ENCODE data around the gene RAN. TPM values are rescaled to one million over a fixed set of nuclear protein-coding genes. Genes with fewer than 3 reads are reported as not detected.
"Not testable (repeated sequence)": the region's sequence is repeated elsewhere in the genome, so short reads cannot be mapped to it uniquely, and the experiment has no call there.

RAN gene
- total and polyA plus RNA-seq, 2 experiments from 2014 or later, result 260 to 785 TPM

DNA sequence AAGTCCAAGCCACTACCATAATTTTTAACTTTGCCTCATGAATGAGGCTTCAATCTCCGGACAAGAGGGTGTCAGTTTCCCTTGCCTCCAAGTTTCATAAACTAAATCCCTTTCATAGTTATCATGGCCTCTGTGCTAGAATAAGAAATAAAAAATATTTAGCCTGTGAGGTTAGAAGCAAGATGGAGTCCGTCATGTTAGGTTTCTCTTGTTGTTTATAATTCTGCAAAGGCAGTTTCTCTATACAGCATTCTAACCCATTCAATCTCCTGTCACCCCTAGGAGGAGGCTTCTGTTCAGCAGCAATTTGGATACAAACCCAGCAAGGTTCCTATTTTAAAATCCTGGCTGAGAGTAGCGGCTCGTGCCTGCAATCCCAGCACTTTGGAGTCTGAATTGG, 15.8 kb upstream of the RAN start:
- Histone ChIP-seq H3K27me3 (no peaks in the 10 kb centered on the region), H3K4me1 (ENCODE audit: low read depth) (no peaks in the 10 kb centered on the region), H3K27ac (no peak overlapping the region), H3K36me3 (no peaks in the 10 kb centered on the region), H3K9me3 (ENCODE audit: low read depth) (no peaks in the 10 kb centered on the region), H3K4me3 (no peak overlapping the region)
- TF ChIP-seq, protein P1, sequence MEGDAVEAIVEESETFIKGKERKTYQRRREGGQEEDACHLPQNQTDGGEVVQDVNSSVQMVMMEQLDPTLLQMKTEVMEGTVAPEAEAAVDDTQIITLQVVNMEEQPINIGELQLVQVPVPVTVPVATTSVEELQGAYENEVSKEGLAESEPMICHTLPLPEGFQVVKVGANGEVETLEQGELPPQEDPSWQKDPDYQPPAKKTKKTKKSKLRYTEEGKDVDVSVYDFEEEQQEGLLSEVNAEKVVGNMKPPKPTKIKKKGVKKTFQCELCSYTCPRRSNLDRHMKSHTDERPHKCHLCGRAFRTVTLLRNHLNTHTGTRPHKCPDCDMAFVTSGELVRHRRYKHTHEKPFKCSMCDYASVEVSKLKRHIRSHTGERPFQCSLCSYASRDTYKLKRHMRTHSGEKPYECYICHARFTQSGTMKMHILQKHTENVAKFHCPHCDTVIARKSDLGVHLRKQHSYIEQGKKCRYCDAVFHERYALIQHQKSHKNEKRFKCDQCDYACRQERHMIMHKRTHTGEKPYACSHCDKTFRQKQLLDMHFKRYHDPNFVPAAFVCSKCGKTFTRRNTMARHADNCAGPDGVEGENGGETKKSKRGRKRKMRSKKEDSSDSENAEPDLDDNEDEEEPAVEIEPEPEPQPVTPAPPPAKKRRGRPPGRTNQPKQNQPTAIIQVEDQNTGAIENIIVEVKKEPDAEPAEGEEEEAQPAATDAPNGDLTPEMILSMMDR (IDR thresholded peaks at IDR 0.05; ENCODE audit: low read depth, low read length), result no peak
- DNase-seq (ENCODE audit: low read depth in 1 of 2, low spot score in 1 of 2), result no peak

DNA sequence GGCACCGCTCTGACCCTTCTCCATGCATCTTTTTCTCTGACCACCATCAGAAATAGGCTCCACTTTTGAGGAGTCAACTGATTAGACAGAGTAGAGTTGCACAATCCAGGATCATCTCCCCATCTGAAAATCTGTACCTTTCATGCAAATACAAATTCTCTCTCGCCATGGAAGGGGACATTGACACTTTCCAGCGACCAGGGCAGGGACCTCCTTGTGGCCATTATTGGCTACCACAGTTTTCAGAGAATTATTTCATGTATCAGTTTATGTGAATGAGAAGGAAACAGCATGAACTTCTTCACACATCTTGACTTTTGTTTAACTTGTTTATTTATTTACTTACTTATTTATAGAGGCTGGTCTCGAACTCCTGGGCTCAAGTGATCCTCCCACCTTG, 13.8 kb upstream of the RAN start:
- no peak overlapping the region for H3K4me3 ChIP-seq
- DNase-seq (ENCODE audit: low read depth in 1 of 2, low spot score in 1 of 2), result no peak
- no peaks in the 10 kb centered on the region for H3K9me3 ChIP-seq (ENCODE audit: low read depth)
- no peaks in the 10 kb centered on the region for H3K4me1 ChIP-seq (ENCODE audit: low read depth)
- H3K27me3 ChIP-seq, result no peaks in the 10 kb centered on the region
- TF ChIP-seq, protein P1 (IDR thresholded peaks at IDR 0.05; ENCODE audit: low read depth, low read length), result no peak
- H3K36me3 ChIP-seq, result no peaks in the 10 kb centered on the region
- H3K27ac ChIP-seq, result no peak overlapping the region

DNA sequence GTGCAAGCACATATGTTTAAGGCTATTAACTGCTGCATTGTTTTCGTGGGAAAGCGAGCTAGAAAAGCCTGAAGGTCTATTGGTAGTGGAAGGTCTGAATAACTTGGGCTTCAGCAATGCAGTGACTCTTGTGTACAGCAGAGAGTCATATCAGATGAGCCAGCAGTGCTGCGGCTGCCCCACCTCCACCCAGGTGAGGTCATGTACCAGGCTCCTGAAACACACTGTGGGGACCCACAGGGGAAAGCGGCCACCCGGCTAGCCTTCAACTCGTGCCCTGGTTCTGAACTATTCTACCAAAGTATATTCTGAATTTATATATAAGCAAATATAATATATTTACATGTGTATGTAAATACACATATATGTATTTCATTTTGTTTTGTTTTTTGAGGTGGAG, 12.7 kb upstream of the RAN start:
- TF ChIP-seq, protein P1 (IDR thresholded peaks at IDR 0.05; ENCODE audit: low read depth, low read length), result no peak
- H3K27me3 ChIP-seq, result no peaks in the 10 kb centered on the region
- no peaks in the 10 kb centered on the region for H3K9me3 ChIP-seq (ENCODE audit: low read depth)
- DNase-seq (ENCODE audit: low read depth in 1 of 2, low spot score in 1 of 2), result no peak
- H3K36me3 ChIP-seq, result no peaks in the 10 kb centered on the region
- no peak overlapping the region for H3K4me3 ChIP-seq
- H3K4me1 ChIP-seq (ENCODE audit: low read depth), result no peaks in the 10 kb centered on the region
- H3K27ac ChIP-seq, result no peak overlapping the region

DNA sequence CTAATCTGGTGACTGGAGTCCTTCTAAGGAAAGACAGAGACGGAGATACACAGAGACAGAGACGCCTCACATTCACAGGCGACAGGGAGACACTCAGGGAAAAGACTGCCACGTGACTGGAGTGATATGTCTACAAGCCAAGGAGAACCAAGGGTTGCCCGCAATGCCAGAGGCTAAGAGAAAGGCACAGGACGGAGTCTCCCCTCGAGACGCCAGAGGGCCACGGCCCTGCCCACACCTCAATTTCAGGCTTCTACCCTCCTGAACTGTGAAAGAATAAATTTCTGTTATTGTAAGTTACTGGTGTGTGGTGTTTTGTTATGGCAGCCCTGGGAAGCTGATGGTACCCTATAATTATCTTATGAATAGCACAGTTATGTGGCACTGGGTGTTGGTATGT, 11.6 kb upstream of the RAN start:
- no peaks in the 10 kb centered on the region for H3K9me3 ChIP-seq (ENCODE audit: low read depth)
- H3K4me1 ChIP-seq (ENCODE audit: low read depth), result no peaks in the 10 kb centered on the region
- H3K27ac ChIP-seq, result no peak overlapping the region
- DNase-seq (ENCODE audit: low read depth in 1 of 2, low spot score in 1 of 2), result no peak
- TF ChIP-seq, protein P1 (IDR thresholded peaks at IDR 0.05; ENCODE audit: low read depth, low read length), result no peak
- no peak overlapping the region for H3K4me3 ChIP-seq
- H3K27me3 ChIP-seq, result no peaks in the 10 kb centered on the region
- H3K36me3 ChIP-seq, result no peaks in the 10 kb centered on the region

DNA sequence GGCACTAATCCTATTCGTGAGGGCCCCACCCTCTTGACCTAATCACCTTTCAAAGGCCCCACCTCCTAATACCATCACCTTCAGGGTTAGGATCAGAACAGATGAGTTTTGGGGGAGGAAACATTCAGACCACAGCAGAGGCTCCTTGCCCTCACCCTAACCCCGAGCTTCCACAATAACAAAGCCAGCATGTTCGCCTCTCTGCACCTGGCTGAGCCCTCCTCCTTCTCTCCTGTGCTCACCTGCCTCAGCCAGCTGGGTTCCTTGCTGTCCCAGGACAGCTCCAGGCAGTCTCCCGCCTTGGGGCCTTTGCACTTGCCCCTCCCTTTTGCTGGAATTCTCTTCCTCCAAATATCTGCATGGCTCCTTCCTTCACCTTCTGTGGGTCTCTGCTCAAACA, 9.7 kb upstream of the RAN start:
- no peak overlapping the region for H3K27ac ChIP-seq
- no peaks in the 10 kb centered on the region for H3K36me3 ChIP-seq
- DNase-seq (ENCODE audit: low read depth in 1 of 2, low spot score in 1 of 2), result no peak
- H3K9me3 ChIP-seq (ENCODE audit: low read depth), result no peaks in the 10 kb centered on the region
- no peaks in the 10 kb centered on the region for H3K27me3 ChIP-seq
- H3K4me1 ChIP-seq (ENCODE audit: low read depth), result no peaks in the 10 kb centered on the region
- TF ChIP-seq, protein P1 (IDR thresholded peaks at IDR 0.05; ENCODE audit: low read depth, low read length), result no peak
- no peak overlapping the region for H3K4me3 ChIP-seq

DNA sequence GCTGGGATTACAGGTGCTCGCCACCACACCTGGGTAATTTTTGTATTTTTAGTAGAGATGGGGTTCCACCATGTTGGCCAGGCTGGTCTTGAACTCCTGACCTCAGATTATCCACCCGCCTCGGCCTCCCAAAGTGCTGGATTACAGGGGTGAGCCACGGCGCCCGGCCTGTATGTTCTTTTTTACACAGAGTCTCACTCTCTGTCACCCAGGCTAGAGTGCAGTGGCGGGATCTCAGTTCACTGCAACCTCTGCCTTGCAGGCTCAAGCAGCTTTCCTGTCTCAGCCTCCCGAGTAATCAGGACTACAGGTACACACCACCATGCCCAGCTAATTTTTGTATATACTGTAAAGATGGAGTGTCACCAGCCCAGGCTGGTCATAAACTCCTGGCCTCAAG, 9.1 kb upstream of the RAN start:
- not testable (repeated sequence) for DNase-seq (ENCODE audit: low read depth in 1 of 2, low spot score in 1 of 2); H3K36me3 ChIP-seq; H3K27me3 ChIP-seq; H3K4me3 ChIP-seq; H3K9me3 ChIP-seq (ENCODE audit: low read depth); H3K27ac ChIP-seq; H3K4me1 ChIP-seq (ENCODE audit: low read depth)

Data from cardiac muscle cell (in vitro differentiated cells and primary cell).